IMR-90 (cell line): Measurements from ENCODE around the gene MRPS25. TPM values are rescaled to one million over a fixed set of nuclear protein-coding genes. Genes with fewer than 3 reads are reported as not detected.
A peak's percentile ranks its signal among the peaks of the same experiment; 100 is the strongest.
"Not testable (repeated sequence)": the region's sequence is repeated elsewhere in the genome, so short reads cannot be mapped to it uniquely, and the experiment has no call there.

Source experiments
- ATAC-seq: fragments of 200-7000 bp; cut with Tn5 transposase; 2 replicates; pipeline ENCODE4 v1.9.1; 2020; ENCODE audit warnings: low read depth, mild to moderate bottlenecking, moderate library complexity
- BruUV-seq: library from RNA; stranded (reverse); fragments of 400-500 nt; replicated peaks from 2 replicates; lab custom pipeline; 2021; lab: Mats Ljungman, UMichigan
- CTCF ChIA-PET: fragments of 300-600 bp; formaldehyde crosslinking; extraction: SDS; loops from one replicate; lab custom pipeline; 2021; ENCODE audit warnings: antibody characterized with exemption; lab: Yijun Ruan, JAX
- POLR2A ChIA-PET: fragments of 300-600 bp; sonication (Branson Sonifier 250); formaldehyde crosslinking; loops from one replicate; lab custom pipeline; 2022; ENCODE audit warnings: antibody characterized with exemption; ENCODE audit not compliant: unreplicated experiment; lab: Charles Lee
- DNase-seq: peaks from one replicate; pipeline ENCODE4 v3.0.0; 2013
- H2AFZ ChIP-seq: replicated peaks from 2 replicates; pipeline ENCODE3; 2013; ENCODE audit warnings: low read length, mild to moderate bottlenecking; ENCODE audit not compliant: poor library complexity
- H2AK5ac ChIP-seq: 2 replicates; pipeline ENCODE4 v1.6.1; 2013; ENCODE audit warnings: low read depth, low read length, inconsistent platforms
- H2AK9ac ChIP-seq: replicated peaks from 2 replicates; pipeline ENCODE3; 2013; ENCODE audit warnings: mild to moderate bottlenecking, low read depth, low read length, moderate library complexity; ENCODE audit not compliant: poor library complexity
- H2BK120ac ChIP-seq: 2 replicates; pipeline ENCODE4 v1.6.1; 2013; ENCODE audit warnings: low read depth, low read length, inconsistent platforms
- H2BK15ac ChIP-seq: 3 replicates; pipeline ENCODE4 v1.6.1; 2013; ENCODE audit warnings: low read depth, low read length, inconsistent platforms
- H2BK20ac ChIP-seq: 2 replicates; pipeline ENCODE4 v1.6.1; 2013; ENCODE audit warnings: low read depth, mild to moderate bottlenecking, inconsistent platforms, low read length, moderate library complexity
- H2BK5ac ChIP-seq: 2 replicates; pipeline ENCODE4 v1.6.1; 2013; ENCODE audit warnings: mild to moderate bottlenecking, low read depth, low read length, inconsistent platforms; ENCODE audit not compliant: poor library complexity, severe bottlenecking
- H3K14ac ChIP-seq: replicated peaks from 2 replicates; pipeline ENCODE4 v1.6.1; 2013; ENCODE audit warnings: low read depth, low read length, inconsistent platforms
- H3K18ac ChIP-seq: 2 replicates; pipeline ENCODE4 v1.6.1; 2013; ENCODE audit warnings: low read depth, low read length, control low read depth
- H3K23ac ChIP-seq: 2 replicates; pipeline ENCODE4 v1.6.1; 2013; ENCODE audit warnings: low read depth, low read length, inconsistent platforms
- H3K27ac ChIP-seq: 2 replicates; pipeline ENCODE4 v1.5.1; 2013; ENCODE audit warnings: mild to moderate bottlenecking, control low read depth, low read length; ENCODE audit not compliant: insufficient read depth
- H3K27me3 ChIP-seq: 2 replicates; pipeline ENCODE4 v1.6.1; 2013; ENCODE audit warnings: low read length; ENCODE audit not compliant: control insufficient read depth, insufficient read depth
- H3K36me3 ChIP-seq: 2 replicates; pipeline ENCODE4 v1.6.1; 2013; ENCODE audit warnings: low read length, mixed read lengths; ENCODE audit not compliant: control insufficient read depth, insufficient read depth
- H3K4ac ChIP-seq: 2 replicates; pipeline ENCODE4 v1.6.1; 2013; ENCODE audit warnings: low read depth, low read length, inconsistent platforms
- H3K4me1 ChIP-seq: 2 replicates; pipeline ENCODE4 v1.6.1; 2013; ENCODE audit warnings: low read length, mixed read lengths; ENCODE audit not compliant: control insufficient read depth, insufficient read depth
- H3K4me2 ChIP-seq: 2 replicates; pipeline ENCODE4 v1.6.1; 2013; ENCODE audit warnings: low read depth, mild to moderate bottlenecking, control low read depth, low read length, moderate library complexity
- H3K4me3 ChIP-seq: 2 replicates; pipeline ENCODE4 v1.5.1; 2013; ENCODE audit warnings: low read depth, mild to moderate bottlenecking, control low read depth, low read length, moderate library complexity; ENCODE audit not compliant: insufficient read depth
- H3K56ac ChIP-seq: 2 replicates; pipeline ENCODE4 v1.6.1; 2013; ENCODE audit warnings: low read length, inconsistent platforms; ENCODE audit not compliant: insufficient read depth; ENCODE audit errors: extremely low read depth
- H3K79me1 ChIP-seq, 2 experiments: 2 replicates each; pipeline ENCODE4 v1.6.1; 2013; ENCODE audit warnings: low read length in 2 of 2, inconsistent platforms in 1 of 2, low read depth in 1 of 2
- H3K9ac ChIP-seq: 2 replicates; pipeline ENCODE4 v1.6.1; 2013; ENCODE audit warnings: low read depth, low read length, control low read depth
- H3K9me1 ChIP-seq: 2 replicates; pipeline ENCODE4 v1.6.1; 2013; ENCODE audit warnings: low read length, inconsistent platforms; ENCODE audit not compliant: insufficient read depth
- H3K9me3 ChIP-seq: 2 replicates; pipeline ENCODE4 v1.6.1; 2013; ENCODE audit warnings: low read length; ENCODE audit not compliant: control insufficient read depth, insufficient read depth
- H4K20me1 ChIP-seq: 2 replicates; pipeline ENCODE4 v1.6.1; 2013; ENCODE audit warnings: low read length, inconsistent platforms; ENCODE audit not compliant: insufficient read depth
- H4K5ac ChIP-seq: 2 replicates; pipeline ENCODE4 v1.6.1; 2013; ENCODE audit warnings: mild to moderate bottlenecking, low read depth, low read length, control low read depth
- H4K8ac ChIP-seq, 2 experiments: 2 replicates each; pipeline ENCODE4 v1.6.1; 2013; ENCODE audit warnings: low read depth in 2 of 2, low read length in 2 of 2, control low read depth in 1 of 2, inconsistent platforms in 1 of 2
- H4K91ac ChIP-seq: 2 replicates; pipeline ENCODE4 v1.6.1; 2013; ENCODE audit warnings: low read depth, low read length, inconsistent platforms; ENCODE audit not compliant: insufficient read depth
- CEBPB ChIP-seq: IDR thresholded peaks from 2 replicates; pipeline ENCODE4 v1.6.1; 2012; ENCODE audit warnings: low read depth, low read length, improper control_type of control experiment
- POLR2A ChIP-seq: IDR thresholded peaks from 2 replicates; pipeline ENCODE4 v1.6.1; 2012; ENCODE audit warnings: mild to moderate bottlenecking, low read depth, low read length
- WGBS, 2 experiments: methylation state at CpG; one replicate each; pipeline versions ENCODE4 v1.1.5 to v1.1.7; 2013; ENCODE audit warnings: missing lambda C conversion rate in 2 of 2; ENCODE audit not compliant: insufficient read length in 1 of 2; ENCODE audit errors: extremely low coverage in 2 of 2; 5-methylcytosine and 5-hydroxymethylcytosine counted together
- dilution Hi-C: fragments of 300-500 bp; cut with HindIII; formaldehyde crosslinking; loops from one replicate; pipeline ENCODE4 v1.14.3; 2018; ENCODE audit warnings: low sequenced_read_pairs; ENCODE audit not compliant: unreplicated experiment
- in situ Hi-C: fragments of 300-500 bp; cut with MboI; formaldehyde crosslinking; loops from 3 replicates; pipeline ENCODE4 v1.14.3; 2019; ENCODE audit warnings: low sequenced_read_pairs, inconsistent platforms, mixed read lengths
- intact Hi-C: fragments of 100-400 bp; cut with micrococcal nuclease; formaldehyde crosslinking; loops from 2 replicates; pipeline ENCODE4 v1.10.0; 2022
- polyA plus RNA-seq, 3 experiments: library from polyadenylated mRNA; depleted of rRNA; stranded (reverse); fragments of >200 nt; gene quantifications; 2 replicates each; pipeline ENCODE4 v1.2.3, GENCODE V29; 2012; ENCODE audit warnings: low replicate concordance in 1 of 3
- total RNA-seq: library from RNA; depleted of rRNA; stranded (reverse); fragments of >200 nt; gene quantifications from 2 replicates; pipeline ENCODE4 v1.2.3, GENCODE V29; 2012

Gene MRPS25
- total and polyA plus RNA-seq, 2 of the 4 experiments (the other 2 are of a cell fraction) = 9.0 to 20.8 TPM

GRCh38 chr3:15007681-15008141 is 57.4 kb downstream of the MRPS25 start:
- Histone ChIP-seq H2AK5ac (no peak overlapping the region), H2BK5ac (no peak overlapping the region), H3K23ac (no peak overlapping the region), H3K9me1 (peaks cover 5% of the 10 kb centered on the region; the same call in 1 of the 2 replicates), H4K20me1 (peaks cover 3% of the 10 kb centered on the region), H2BK20ac (no peak overlapping the region), H2AFZ (no peak overlapping the region), H3K36me3 (peaks cover 5% of the 10 kb centered on the region), H2BK120ac (no peak overlapping the region), H3K4me3 (no peak overlapping the region), H3K79me1 (peaks cover 16 to 53% of the 10 kb centered on the region in 2 experiments), H4K8ac (no peak overlapping the region), H2BK15ac (no peak overlapping the region), H3K56ac (no peak overlapping the region), H2AK9ac (no peak overlapping the region), H3K4ac (no peak overlapping the region), H3K27ac (no peak overlapping the region), H3K18ac (no peak overlapping the region), H3K14ac (no peak overlapping the region), H4K91ac (no peak overlapping the region), H3K4me2 (no peak overlapping the region), H4K5ac (no peak overlapping the region), H3K27me3 (no peaks in the 10 kb centered on the region), H3K9ac (no peak overlapping the region), H3K9me3 (no peaks in the 10 kb centered on the region), H3K4me1 (no peaks in the 10 kb centered on the region; the same call in 1 of the 2 replicates)
- ATAC-seq = peak; percentile 94
- dilution Hi-C loops (no loop called here), intact Hi-C loops (no loop called here), in situ Hi-C loops (no loop called here)
- TF ChIP-seq POLR2A (no peak), CEBPB (peak; percentile 32; the same call in 1 of the 2 replicates)
- no CpG with 5 or more reads among the region's 4 CpGs for WGBS, 2 experiments
- peak; percentile 97 for DNase-seq
- CTCF ChIA-PET = interaction anchor here (0.6 to 1.0 kb wide), 2 partner anchors 45 to 52 kb away, joined by 3 to 5 read pairs; no protein-coding TSS in a partner anchor
- BruUV-seq = no TSS peak
- POLR2A ChIA-PET = no interaction called here

- H3K9me3 ChIP-seq, H3K14ac ChIP-seq, H3K27ac ChIP-seq, H2BK120ac ChIP-seq, in situ Hi-C loops, BruUV-seq, H2BK15ac ChIP-seq, H4K91ac ChIP-seq, H4K8ac ChIP-seq, H4K20me1 ChIP-seq, dilution Hi-C loops, H3K4ac ChIP-seq, H3K18ac ChIP-seq, H4K5ac ChIP-seq, CTCF ChIA-PET, H3K23ac ChIP-seq, H3K4me1 ChIP-seq, H3K27me3 ChIP-seq, H2AK9ac ChIP-seq, H3K9ac ChIP-seq, H3K36me3 ChIP-seq, intact Hi-C loops, ATAC-seq, H2BK5ac ChIP-seq, H3K56ac ChIP-seq, H3K9me1 ChIP-seq, POLR2A ChIA-PET, H3K4me3 ChIP-seq, H3K4me2 ChIP-seq, H2BK20ac ChIP-seq, DNase-seq, H2AK5ac ChIP-seq, H2AFZ ChIP-seq: not testable (repeated sequence)
- H3K79me1 ChIP-seq = peaks cover 17 to 39% of the 10 kb centered on the region in 2 experiments
- WGBS, 2 experiments = 94% methylated on average over 3 of the region's 6 CpGs; no CpG with 5 or more reads in 1 of the 2 experiments
Observed at GRCh38 chr3:14999182-14999581, 65.9 kb downstream of the MRPS25 start.
